ENCODE data around the gene TTC21A. TPM values are rescaled to one million over a fixed set of nuclear protein-coding genes. Genes with fewer than 3 reads are reported as not detected.

TTC21A gene
- total and polyA plus RNA-seq, 4 experiments from 2014 or later = 1.1 to 3.9 (median 3.0) TPM; not detected in 1

DNA sequence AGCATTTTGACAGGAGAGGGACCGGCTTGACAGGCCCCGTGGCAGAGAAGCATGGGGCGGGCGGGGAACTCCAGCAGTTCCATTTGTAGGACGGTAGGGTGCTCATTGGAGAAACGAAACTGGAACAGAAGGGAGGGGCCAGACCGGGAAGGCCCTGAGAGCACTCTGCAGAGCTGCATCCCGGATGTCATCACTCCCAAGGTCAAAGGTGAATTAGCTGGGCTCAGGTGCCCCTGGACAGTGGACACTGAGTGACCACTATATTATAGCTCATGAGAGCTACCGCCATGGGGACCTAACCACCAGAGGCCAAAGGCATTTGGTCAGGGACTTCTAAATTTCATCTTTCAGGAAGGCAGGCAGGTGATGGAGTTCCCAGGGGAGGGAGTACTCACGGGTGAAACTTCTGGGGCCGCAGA, 38.6 kb downstream of the TTC21A start:
- CTCF ChIA-PET (ENCODE audit: partially characterized antibody) = interaction anchor here (1.2 to 3.2 kb wide), 4 partner anchors 18 to 142 kb away, joined by 4 to 30 read pairs (median 12); partner anchors contain the start of gene TTC21A
- peak overlapping the region; percentile 64 to 100 (median 99) for H3K27ac Mint-ChIP-seq
- no peak overlapping the region for H3K4me3 ChIP-seq (ENCODE audit: low read length in 2 of 2)
- peak overlapping the region; percentile 25 to 99 (median 86) for H3K4me3 Mint-ChIP-seq
- POLR2A ChIA-PET (ENCODE audit: partially characterized antibody) = interaction anchor here (1.2 to 2.5 kb wide), 2 partner anchors 10 to 20 kb away, joined by 4 to 10 read pairs; no protein-coding TSS in a partner anchor
- no peak for DNase-seq
- no peaks in the 10 kb centered on the region for H3K27me3 ChIP-seq (ENCODE audit: insufficient read depth, low read length)
- peaks cover 0 to 8% (median 0%) of the 10 kb centered on the region in 8 donors for H3K9me3 Mint-ChIP-seq
- intact Hi-C loops (cut with micrococcal nuclease) = no loop called here
- peaks cover 49 to 93% (median 59%) of the 10 kb centered on the region in 4 donors for H3K4me1 Mint-ChIP-seq
- H3K27ac ChIP-seq (ENCODE audit: low read depth, low read length) = peak overlapping the region; percentile 69
- H3K9me3 ChIP-seq (ENCODE audit: control insufficient read depth in 1 of 2, low read length in 2 of 2) = no peaks in the 10 kb centered on the region
- H3K4me1 ChIP-seq (ENCODE audit: insufficient read depth, low read length) = peaks cover 56% of the 10 kb centered on the region
- peaks cover 41 to 90% of the 10 kb centered on the region in 2 donors for H3K36me3 Mint-ChIP-seq
- H3K36me3 ChIP-seq (ENCODE audit: insufficient read depth, low read length) = peaks cover 49% of the 10 kb centered on the region
- H3K27me3 Mint-ChIP-seq = no peaks in the 10 kb centered on the region

DNA sequence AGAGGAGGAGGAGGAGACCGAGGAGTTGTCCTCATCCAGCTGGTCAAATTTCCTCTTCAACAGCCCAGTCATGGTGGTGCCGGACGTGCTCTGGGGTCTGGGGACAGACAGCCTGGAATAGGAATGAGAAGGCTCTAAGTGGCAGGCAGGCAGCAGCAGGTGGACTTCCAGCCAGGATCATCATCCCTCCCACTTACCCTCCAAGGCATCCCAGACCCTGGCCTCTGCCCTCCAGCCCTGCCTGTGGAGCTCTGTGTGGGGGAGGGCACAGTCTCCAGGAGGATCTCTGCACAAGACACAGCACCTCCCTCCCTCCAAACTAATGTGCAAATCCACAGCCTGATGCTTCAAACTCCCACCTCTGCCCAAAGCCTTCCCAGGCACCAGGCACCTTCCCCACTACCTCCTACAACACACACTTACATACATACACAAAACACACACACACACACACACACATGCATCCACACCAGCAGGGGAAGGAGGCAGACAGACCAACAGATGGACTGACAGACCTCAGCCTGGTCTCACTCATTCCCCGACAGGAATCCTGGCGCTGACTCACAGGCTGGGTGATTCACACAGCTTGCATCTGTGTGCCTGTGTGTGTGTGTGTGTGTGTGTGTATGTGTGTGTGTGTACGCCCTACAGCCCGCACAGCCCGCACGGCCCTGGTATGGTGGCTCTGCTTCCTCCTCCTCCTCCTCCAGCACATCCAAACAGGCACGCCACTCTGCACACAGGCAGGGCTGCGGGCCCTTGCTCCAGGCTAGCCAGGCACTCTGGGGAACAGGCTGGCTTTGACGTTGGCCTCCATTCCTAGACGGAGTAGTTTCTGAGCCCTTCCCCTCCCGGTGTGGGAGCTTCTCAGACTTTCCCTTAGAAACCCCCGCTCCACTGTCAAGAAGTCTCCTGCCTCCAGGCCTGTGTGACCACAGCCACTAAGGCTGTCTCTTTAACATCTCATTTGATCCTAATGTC, 39.4 kb downstream of the TTC21A start:
- Histone ChIP-seq H3K4me1 (ENCODE audit: insufficient read depth, low read length) (peaks cover 61% of the 10 kb centered on the region), H3K36me3 (ENCODE audit: insufficient read depth, low read length) (peaks cover 46% of the 10 kb centered on the region), H3K9me3 (ENCODE audit: control insufficient read depth in 1 of 2, low read length in 2 of 2) (no peaks in the 10 kb centered on the region), H3K4me3 (ENCODE audit: low read length in 2 of 2) (peak overlapping the region; percentile 25 to 26), H3K27ac (ENCODE audit: low read depth, low read length) (peak overlapping the region; percentile 69), H3K27me3 (ENCODE audit: insufficient read depth, low read length) (no peaks in the 10 kb centered on the region)
- peaks cover 41 to 86% of the 10 kb centered on the region in 2 donors for H3K36me3 Mint-ChIP-seq
- no peaks in the 10 kb centered on the region for H3K27me3 Mint-ChIP-seq
- H3K9me3 Mint-ChIP-seq = peaks cover 0 to 6% (median 0%) of the 10 kb centered on the region in 8 donors
- intact Hi-C loops (cut with micrococcal nuclease) = no loop called here
- peak overlapping the region; percentile 97 to 100 (median 99) for H3K27ac Mint-ChIP-seq
- peak in 3 of 5 donors; percentile 48 to 85 (median 57) for DNase-seq
- POLR2A ChIA-PET (ENCODE audit: partially characterized antibody) = interaction anchor here (1.0 to 2.5 kb wide), 10 partner anchors 11 to 260 kb away, joined by 3 to 10 read pairs (median 4); partner anchors contain the start of gene RPSA
- peak overlapping the region; percentile 79 to 99 (median 86) for H3K4me3 Mint-ChIP-seq
- peaks cover 55 to 93% (median 67%) of the 10 kb centered on the region in 4 donors for H3K4me1 Mint-ChIP-seq
- CTCF ChIA-PET (ENCODE audit: partially characterized antibody) = interaction anchor here (1.0 to 3.2 kb wide), 7 partner anchors 19 to 145 kb away, joined by 3 to 30 read pairs (median 8); partner anchors contain the start of gene TTC21A

- CTCF ChIA-PET (ENCODE audit: partially characterized antibody) = interaction anchor here (0.9 to 3.2 kb wide), 9 partner anchors 14 to 144 kb away, joined by 3 to 30 read pairs (median 5); partner anchors contain the start of gene TTC21A
- H3K4me1 Mint-ChIP-seq = peaks cover 59 to 94% (median 69%) of the 10 kb centered on the region in 4 donors
- Histone ChIP-seq H3K27ac (ENCODE audit: low read depth, low read length) (peak overlapping the region; percentile 69), H3K4me3 (ENCODE audit: low read length in 2 of 2) (peak overlapping the region; percentile 26 to 30), H3K9me3 (ENCODE audit: control insufficient read depth in 1 of 2, low read length in 2 of 2) (no peaks in the 10 kb centered on the region), H3K36me3 (ENCODE audit: insufficient read depth, low read length) (peaks cover 36% of the 10 kb centered on the region), H3K27me3 (ENCODE audit: insufficient read depth, low read length) (no peaks in the 10 kb centered on the region), H3K4me1 (ENCODE audit: insufficient read depth, low read length) (peaks cover 67% of the 10 kb centered on the region)
- peak in 4 of 5 donors; percentile 49 to 75 (median 54) for DNase-seq
- no peaks in the 10 kb centered on the region for H3K27me3 Mint-ChIP-seq
- POLR2A ChIA-PET (ENCODE audit: partially characterized antibody) = interaction anchor here (1.0 to 2.5 kb wide), 10 partner anchors 11 to 259 kb away, joined by 3 to 10 read pairs (median 4); partner anchors contain the start of gene RPSA
- intact Hi-C loops (cut with micrococcal nuclease) = no loop called here
- peak overlapping the region; percentile 97 to 100 (median 99) for H3K27ac Mint-ChIP-seq
- peak overlapping the region; percentile 79 to 99 (median 86) for H3K4me3 Mint-ChIP-seq
- H3K36me3 Mint-ChIP-seq = peaks cover 33 to 85% of the 10 kb centered on the region in 2 donors
- peaks cover 0 to 6% (median 0%) of the 10 kb centered on the region in 8 donors for H3K9me3 Mint-ChIP-seq
Observed at GRCh38 chr3:39147711-39148434, 40.4 kb downstream of the TTC21A start.

- H3K4me1 Mint-ChIP-seq = peaks cover 59 to 87% (median 68%) of the 10 kb centered on the region in 4 donors
- peak overlapping the region; percentile 97 to 100 (median 99) for H3K27ac Mint-ChIP-seq
- Histone ChIP-seq H3K9me3 (ENCODE audit: control insufficient read depth in 1 of 2, low read length in 2 of 2) (no peaks in the 10 kb centered on the region), H3K27ac (ENCODE audit: low read depth, low read length) (peak overlapping the region; percentile 69), H3K27me3 (ENCODE audit: insufficient read depth, low read length) (no peaks in the 10 kb centered on the region), H3K36me3 (ENCODE audit: insufficient read depth, low read length) (peaks cover 29% of the 10 kb centered on the region), H3K4me3 (ENCODE audit: low read length in 2 of 2) (peak overlapping the region; percentile 26 to 30), H3K4me1 (ENCODE audit: insufficient read depth, low read length) (peaks cover 67% of the 10 kb centered on the region)
- no peak for DNase-seq
- intact Hi-C loops (cut with micrococcal nuclease) = no loop called here
- peaks cover 28 to 79% of the 10 kb centered on the region in 2 donors for H3K36me3 Mint-ChIP-seq
- no peaks in the 10 kb centered on the region for H3K27me3 Mint-ChIP-seq
- peaks cover 0 to 6% (median 0%) of the 10 kb centered on the region in 8 donors for H3K9me3 Mint-ChIP-seq
- ChIA-PET POLR2A (ENCODE audit: partially characterized antibody) (interaction anchor here (1.0 to 1.6 kb wide), 4 partner anchors 10 to 52 kb away, joined by 3 to 4 read pairs (median 4); no protein-coding TSS in a partner anchor), CTCF (ENCODE audit: partially characterized antibody) (interaction anchor here (0.9 to 2.1 kb wide), 7 partner anchors 15 to 143 kb away, joined by 3 to 13 read pairs (median 3); no protein-coding TSS in a partner anchor)
- H3K4me3 Mint-ChIP-seq = peak overlapping the region; percentile 79 to 99 (median 86)
Observed at GRCh38 chr3:39148435-39149058, 41.1 kb downstream of the TTC21A start.

DNA sequence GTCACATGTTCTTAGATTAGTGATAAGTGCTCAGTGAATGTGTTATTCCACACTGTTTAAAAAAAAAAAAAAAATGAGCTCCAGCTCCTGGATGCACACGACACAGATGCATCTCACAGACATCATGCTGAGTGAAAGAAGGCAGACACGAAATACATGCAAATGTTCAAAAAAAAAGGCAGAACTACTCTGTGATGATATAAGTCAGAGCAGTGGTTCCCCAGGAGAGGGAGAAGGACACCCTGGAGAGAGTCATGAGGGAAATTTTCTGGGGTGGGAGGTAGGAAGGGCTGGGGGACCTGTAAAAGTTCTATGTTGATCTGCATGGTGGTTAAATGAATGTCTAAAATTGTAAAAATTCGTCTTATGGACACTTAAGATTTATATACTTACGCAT, 41.6 kb downstream of the TTC21A start:
- CTCF ChIA-PET (ENCODE audit: partially characterized antibody) = interaction anchor here (0.9 to 2.1 kb wide), 8 partner anchors 16 to 142 kb away, joined by 3 to 13 read pairs (median 4); no protein-coding TSS in a partner anchor

More for the DNA sequence above, 41.6 kb downstream of the TTC21A start:
- Histone ChIP-seq H3K9me3 (ENCODE audit: control insufficient read depth in 1 of 2, low read length in 2 of 2) (no peaks in the 10 kb centered on the region), H3K4me3 (ENCODE audit: low read length in 2 of 2) (peak overlapping the region in 1 of 2 donors; percentile 26), H3K36me3 (ENCODE audit: insufficient read depth, low read length) (peaks cover 24% of the 10 kb centered on the region), H3K27ac (ENCODE audit: low read depth, low read length) (peak overlapping the region; percentile 69), H3K4me1 (ENCODE audit: insufficient read depth, low read length) (peaks cover 70% of the 10 kb centered on the region), H3K27me3 (ENCODE audit: insufficient read depth, low read length) (no peaks in the 10 kb centered on the region)
- Mint-ChIP-seq H3K27me3 (no peaks in the 10 kb centered on the region), H3K27ac (peak overlapping the region; percentile 97 to 100 (median 99)), H3K36me3 (peaks cover 26 to 74% of the 10 kb centered on the region in 2 donors), H3K9me3 (peaks cover 0 to 6% (median 0%) of the 10 kb centered on the region in 8 donors), H3K4me1 (peaks cover 59 to 82% (median 68%) of the 10 kb centered on the region in 4 donors), H3K4me3 (peak overlapping the region; percentile 79 to 99 (median 86))
- intact Hi-C loops (cut with micrococcal nuclease) = no loop called here
- POLR2A ChIA-PET (ENCODE audit: partially characterized antibody) = interaction anchor here (0.6 to 1.0 kb wide), 2 partner anchors 52 to 258 kb away, joined by 3 read pairs; no protein-coding TSS in a partner anchor
- peak in 1 of 5 donors; percentile 61 for DNase-seq
